Trophoblast cell (in vitro differentiated cells and primary cell): Measurements from ENCODE around the gene HDAC9. TPM values are rescaled to one million over a fixed set of nuclear protein-coding genes. Genes with fewer than 3 reads are reported as not detected.
A peak's percentile ranks its signal among the peaks of the same experiment; 100 is the strongest.

Experiments used
- DNase-seq, 2 donors: peaks; one replicate each; pipeline ENCODE4 v3.0.0-alpha.2; 2016
- H2AFZ ChIP-seq: 2 replicates; pipeline ENCODE4 v1.6.1; 2013; ENCODE audit warnings: low read length, moderate library complexity, mild to moderate bottlenecking; ENCODE audit not compliant: insufficient read depth, poor library complexity
- H2AK5ac ChIP-seq: 2 replicates; pipeline ENCODE4 v1.6.1; 2013; ENCODE audit warnings: mild to moderate bottlenecking, low read length
- H2BK120ac ChIP-seq: 2 replicates; pipeline ENCODE4 v1.6.1; 2013; ENCODE audit warnings: low read length, mild to moderate bottlenecking, moderate library complexity; ENCODE audit not compliant: insufficient read depth, poor library complexity
- H2BK12ac ChIP-seq: 2 replicates; pipeline ENCODE4 v1.6.1; 2013; ENCODE audit warnings: mild to moderate bottlenecking, low read length, moderate library complexity
- H2BK5ac ChIP-seq: 2 replicates; pipeline ENCODE4 v1.6.1; 2013; ENCODE audit warnings: low read length, low read depth, moderate library complexity, mild to moderate bottlenecking; ENCODE audit not compliant: poor library complexity
- H3K14ac ChIP-seq: 2 replicates; pipeline ENCODE4 v1.6.1; 2013; ENCODE audit warnings: mild to moderate bottlenecking, low read length
- H3K18ac ChIP-seq: 2 replicates; pipeline ENCODE4 v1.6.1; 2013; ENCODE audit warnings: mild to moderate bottlenecking, low read length
- H3K23ac ChIP-seq: 2 replicates; pipeline ENCODE4 v1.6.1; 2013; ENCODE audit warnings: low read length
- H3K27ac ChIP-seq: 2 replicates; pipeline ENCODE4 v1.5.1; 2013; ENCODE audit warnings: low read depth, mild to moderate bottlenecking, inconsistent platforms, low read length, moderate library complexity
- H3K27me3 ChIP-seq: 2 replicates; pipeline ENCODE4 v1.6.1; 2013; ENCODE audit warnings: inconsistent platforms, mild to moderate bottlenecking, low read length, moderate library complexity; ENCODE audit not compliant: insufficient read depth
- H3K36me3 ChIP-seq, 2 experiments: 1 replicate in 1 of 2; 2 replicates in 1 of 2; pipeline ENCODE4 v1.6.1; 2013; ENCODE audit warnings: low read length in 2 of 2, mild to moderate bottlenecking in 2 of 2, moderate library complexity in 1 of 2; ENCODE audit not compliant: insufficient read depth in 2 of 2, control insufficient read depth in 1 of 2
- H3K4ac ChIP-seq: 2 replicates; pipeline ENCODE4 v1.6.1; 2013; ENCODE audit warnings: low read depth, mild to moderate bottlenecking, low read length, moderate library complexity
- H3K4me1 ChIP-seq, 2 experiments: 1 replicate in 1 of 2; 2 replicates in 1 of 2; pipeline ENCODE4 v1.6.1; 2013; ENCODE audit warnings: low read length in 2 of 2, mild to moderate bottlenecking in 2 of 2, moderate library complexity in 1 of 2; ENCODE audit not compliant: insufficient read depth in 2 of 2, control insufficient read depth in 1 of 2
- H3K4me2 ChIP-seq: 2 replicates; pipeline ENCODE4 v1.6.1; 2013; ENCODE audit warnings: inconsistent platforms, mild to moderate bottlenecking, low read length, moderate library complexity
- H3K4me3 ChIP-seq: 2 replicates; pipeline ENCODE4 v1.5.1; 2013; ENCODE audit warnings: mild to moderate bottlenecking, low read depth, low read length, inconsistent platforms
- H3K79me1 ChIP-seq: one replicate; pipeline ENCODE4 v1.6.1; 2013; ENCODE audit warnings: low read length
- H3K79me2 ChIP-seq: 2 replicates; pipeline ENCODE4 v1.6.1; 2013; ENCODE audit warnings: low read length, mild to moderate bottlenecking; ENCODE audit not compliant: control insufficient read depth, insufficient read depth, poor library complexity
- H3K9ac ChIP-seq: 2 replicates; pipeline ENCODE4 v1.6.1; 2013; ENCODE audit warnings: mild to moderate bottlenecking, low read length
- H3K9me3 ChIP-seq: 2 replicates; pipeline ENCODE4 v1.6.1; 2013; ENCODE audit warnings: low read depth, mild to moderate bottlenecking, control low read depth, inconsistent platforms, low read length; ENCODE audit not compliant: insufficient read depth
- H4K12ac ChIP-seq: 2 replicates; pipeline ENCODE4 v1.6.1; 2013; ENCODE audit warnings: low read depth, mild to moderate bottlenecking, low read length, moderate library complexity
- H4K8ac ChIP-seq: 2 replicates; pipeline ENCODE4 v1.6.1; 2013; ENCODE audit warnings: low read depth, mild to moderate bottlenecking, low read length, moderate library complexity
- H4K91ac ChIP-seq: one replicate; pipeline ENCODE4 v1.6.1; 2013; ENCODE audit warnings: low read depth, mild to moderate bottlenecking, low read length, moderate library complexity
- WGBS: extraction: QIAGEN DNeasy Blood & Tissue Kit; methylation state at CpG from one replicate; pipeline ENCODE4 v1.1.7; 2013; ENCODE audit warnings: missing lambda C conversion rate; ENCODE audit not compliant: insufficient read length, insufficient coverage; ENCODE audit errors: extremely low coverage; 5-methylcytosine and 5-hydroxymethylcytosine counted together
- polyA plus RNA-seq: library from polyadenylated mRNA; stranded (reverse); fragments of 200-250 nt; gene quantifications from 2 replicates; pipeline ENCODE4 v1.2.3, GENCODE V29; 2013

The HDAC9 gene
- polyA plus RNA-seq: 0.51 and 0.58 TPM in 2 replicates

GRCh38 chr7:18495412-18496340, at the start of gene HDAC9:
TSS of gene HDAC9 (plus strand) at chr7:18495749. CDS start at chr7:18496303, 554 bp downstream.
- DNase-seq: peak in 1 of 2 donors; percentile 6
- no CpG with 5 or more reads among the region's 18 CpGs for WGBS
- Histone ChIP-seq H2BK5ac (no peak within 1 kb of the TSS), H3K4me2 (peak within 1 kb of the TSS; percentile 32), H3K4me1 (peaks cover 0 to 3% of the 10 kb centered on the region in 2 experiments), H2BK120ac (no peak within 1 kb of the TSS), H4K91ac (no peak within 1 kb of the TSS), H3K23ac (no peak within 1 kb of the TSS), H3K4me3 (no peak within 1 kb of the TSS), H3K27me3 (no peaks in the 10 kb centered on the region), H2AK5ac (no peak within 1 kb of the TSS), H4K8ac (no peak within 1 kb of the TSS), H3K36me3 (no peaks in the 10 kb centered on the region), H3K4ac (no peak within 1 kb of the TSS), H3K14ac (no peak within 1 kb of the TSS), H2AFZ (no peak within 1 kb of the TSS), H2BK12ac (no peak within 1 kb of the TSS), H3K9me3 (no peaks in the 10 kb centered on the region), H3K18ac (no peak within 1 kb of the TSS), H3K9ac (no peak within 1 kb of the TSS), H4K12ac (no peak within 1 kb of the TSS), H3K79me2 (no peaks in the 10 kb centered on the region), H3K27ac (no peak within 1 kb of the TSS), H3K79me1 (no peaks in the 10 kb centered on the region)

DNA sequence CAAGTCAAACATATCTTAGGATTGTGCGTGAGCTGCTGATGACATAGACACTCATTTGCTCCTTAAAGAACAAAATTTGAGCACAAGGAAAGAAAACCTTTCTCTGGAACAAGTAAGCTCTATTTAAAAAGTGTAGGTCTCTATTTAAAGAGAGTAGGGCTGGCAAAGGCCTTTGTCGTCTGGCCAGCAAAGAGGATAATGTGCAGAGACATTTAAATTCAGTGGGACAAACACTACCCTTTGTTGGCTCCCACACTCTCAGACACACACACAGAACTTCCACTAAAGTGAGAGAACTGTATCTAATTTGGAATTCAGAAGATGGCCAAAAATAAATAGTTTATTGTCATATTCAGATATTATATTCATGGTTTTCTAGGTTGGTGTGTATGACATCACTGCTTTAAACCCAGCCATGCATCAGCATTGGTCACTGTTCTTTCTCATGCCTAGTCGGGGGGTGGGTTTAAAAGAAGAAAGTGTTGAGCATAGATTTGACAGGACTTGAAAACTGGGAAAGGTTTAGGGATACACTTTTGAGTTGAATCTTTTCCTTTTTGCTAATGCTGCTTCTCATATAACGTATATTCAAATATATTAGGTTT, 49.5 kb upstream of the HDAC9 start:
- no CpG with 5 or more reads among the region's 4 CpGs for WGBS
- no peak overlapping the region for H2BK12ac ChIP-seq
- no peaks in the 10 kb centered on the region for H3K9me3 ChIP-seq
- no peak overlapping the region for H2BK5ac ChIP-seq
- no peak overlapping the region for H2BK120ac ChIP-seq
- no peak for DNase-seq
- H3K23ac ChIP-seq: no peak overlapping the region
- H3K4me3 ChIP-seq: no peak overlapping the region
- no peak overlapping the region for H3K4me2 ChIP-seq
- H3K27ac ChIP-seq: no peak overlapping the region
- no peak overlapping the region for H4K8ac ChIP-seq
- H2AK5ac ChIP-seq: no peak overlapping the region
- H3K79me1 ChIP-seq: no peaks in the 10 kb centered on the region
- H2AFZ ChIP-seq: no peak overlapping the region
- H3K18ac ChIP-seq: no peak overlapping the region
- no peak overlapping the region for H3K4ac ChIP-seq
- H3K9ac ChIP-seq: no peak overlapping the region
- H4K12ac ChIP-seq: no peak overlapping the region
- no peak overlapping the region for H4K91ac ChIP-seq
- H3K4me1 ChIP-seq: no peaks in the 10 kb centered on the region
- H3K27me3 ChIP-seq: no peaks in the 10 kb centered on the region
- no peaks in the 10 kb centered on the region for H3K36me3 ChIP-seq
- H3K14ac ChIP-seq: no peak overlapping the region
- no peaks in the 10 kb centered on the region for H3K79me2 ChIP-seq

DNA sequence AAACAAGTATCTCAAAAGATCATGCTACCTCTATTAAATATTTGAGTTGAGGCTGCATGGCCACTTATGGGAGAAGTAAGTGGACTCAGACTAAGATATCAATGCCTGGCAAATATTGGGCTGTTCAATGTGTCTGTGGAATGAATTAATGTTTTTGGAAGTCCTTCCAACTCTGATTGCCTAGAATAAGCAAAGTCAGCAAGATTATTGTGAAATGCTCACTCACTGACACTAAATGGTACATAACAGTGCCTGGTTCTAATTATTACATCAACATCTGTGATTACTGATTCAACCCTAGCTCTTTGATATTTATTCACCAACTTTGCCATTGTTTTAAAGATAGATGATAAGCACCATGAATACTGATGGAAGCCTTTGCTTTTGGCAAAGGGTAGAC, 45.5 kb upstream of the HDAC9 start:
- Histone ChIP-seq H3K4ac (no peak overlapping the region), H4K91ac (no peak overlapping the region), H3K4me3 (no peak overlapping the region), H2AFZ (no peak overlapping the region), H3K79me1 (no peaks in the 10 kb centered on the region), H3K27ac (no peak overlapping the region), H4K8ac (no peak overlapping the region), H3K27me3 (no peaks in the 10 kb centered on the region), H4K12ac (no peak overlapping the region), H3K4me2 (no peak overlapping the region), H3K9me3 (no peaks in the 10 kb centered on the region), H2AK5ac (no peak overlapping the region), H2BK5ac (no peak overlapping the region), H3K9ac (no peak overlapping the region), H3K14ac (no peak overlapping the region), H3K23ac (no peak overlapping the region), H2BK120ac (no peak overlapping the region), H3K79me2 (no peaks in the 10 kb centered on the region), H3K4me1 (no peaks in the 10 kb centered on the region), H2BK12ac (no peak overlapping the region), H3K36me3 (no peaks in the 10 kb centered on the region), H3K18ac (no peak overlapping the region)
- no peak for DNase-seq

GRCh38 chr7:18455606-18456005, 39.9 kb upstream of the HDAC9 start:
- H3K79me2 ChIP-seq: no peaks in the 10 kb centered on the region
- no peaks in the 10 kb centered on the region for H3K9me3 ChIP-seq
- H3K18ac ChIP-seq: no peak overlapping the region
- H3K79me1 ChIP-seq: no peaks in the 10 kb centered on the region
- no peak overlapping the region for H4K12ac ChIP-seq
- no peak overlapping the region for H2AFZ ChIP-seq
- no peak overlapping the region for H4K91ac ChIP-seq
- H3K9ac ChIP-seq: no peak overlapping the region
- no peak for DNase-seq
- H2BK12ac ChIP-seq: no peak overlapping the region
- H3K27me3 ChIP-seq: no peaks in the 10 kb centered on the region
- no peak overlapping the region for H2BK5ac ChIP-seq
- no peak overlapping the region for H3K27ac ChIP-seq
- no peak overlapping the region for H2BK120ac ChIP-seq
- H2AK5ac ChIP-seq: no peak overlapping the region
- no peak overlapping the region for H3K14ac ChIP-seq
- no peak overlapping the region for H3K4me3 ChIP-seq
- H3K4me2 ChIP-seq: no peak overlapping the region
- no peak overlapping the region for H3K4ac ChIP-seq
- no peaks in the 10 kb centered on the region for H3K36me3 ChIP-seq
- H3K23ac ChIP-seq: no peak overlapping the region
- no peaks in the 10 kb centered on the region for H3K4me1 ChIP-seq
- H4K8ac ChIP-seq: no peak overlapping the region
